ENCODE measurements around the gene PLAU. TPM values are rescaled to one million over a fixed set of nuclear protein-coding genes. Genes with fewer than 3 reads are reported as not detected.

PLAU gene
- total and polyA plus RNA-seq, 2 experiments from 2014 or later = 13.3 to 17.5 TPM

DNA sequence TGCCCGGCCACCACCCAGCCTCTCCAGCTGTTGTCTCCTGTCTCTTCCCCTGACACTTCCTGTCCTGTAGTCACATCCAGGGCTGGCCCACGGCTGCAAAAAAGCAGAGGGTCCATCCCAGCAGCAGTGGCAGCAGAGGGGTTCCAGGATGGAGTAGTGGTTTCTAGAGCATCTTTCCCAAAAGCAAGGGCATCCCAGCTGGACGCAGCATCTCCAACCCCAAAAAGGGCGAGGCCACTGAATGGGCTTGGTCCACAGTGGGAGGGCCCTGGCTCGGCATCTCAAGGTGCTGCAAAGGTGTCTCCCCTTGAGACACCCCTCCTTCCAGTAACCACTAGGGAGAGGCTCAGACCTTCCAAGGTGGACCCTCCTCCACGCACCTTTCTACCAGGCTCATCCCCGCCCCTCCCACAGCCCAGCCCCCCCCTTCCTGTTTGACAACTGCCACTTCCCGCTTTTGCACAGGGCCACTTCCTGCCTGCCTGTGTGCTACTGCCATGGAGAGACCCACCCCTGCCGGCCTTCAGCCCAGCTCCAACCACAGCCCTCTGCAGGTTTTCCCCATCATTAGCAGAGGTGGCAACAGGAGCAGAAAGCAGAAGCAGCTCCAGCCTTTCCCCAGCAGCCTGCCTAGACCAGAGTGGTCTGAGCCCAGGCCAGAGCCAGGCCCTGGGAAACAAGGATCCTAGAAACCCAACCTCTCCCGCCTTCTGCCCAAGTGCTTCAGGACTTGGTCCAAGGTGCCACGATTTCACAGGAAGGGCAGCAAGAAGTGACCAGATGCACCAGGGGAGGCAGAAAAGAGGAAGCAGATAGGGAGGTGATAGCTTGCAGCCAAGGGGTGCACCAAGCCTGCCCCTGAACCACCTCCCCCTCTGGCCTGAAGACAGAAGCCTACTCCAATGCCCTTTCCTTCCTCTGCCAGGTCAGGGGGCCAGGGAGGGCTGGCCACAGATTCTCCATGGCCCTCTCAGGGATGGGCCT, 45.2 kb upstream of the PLAU start (continued):
- TF ChIP-seq, protein P1, sequence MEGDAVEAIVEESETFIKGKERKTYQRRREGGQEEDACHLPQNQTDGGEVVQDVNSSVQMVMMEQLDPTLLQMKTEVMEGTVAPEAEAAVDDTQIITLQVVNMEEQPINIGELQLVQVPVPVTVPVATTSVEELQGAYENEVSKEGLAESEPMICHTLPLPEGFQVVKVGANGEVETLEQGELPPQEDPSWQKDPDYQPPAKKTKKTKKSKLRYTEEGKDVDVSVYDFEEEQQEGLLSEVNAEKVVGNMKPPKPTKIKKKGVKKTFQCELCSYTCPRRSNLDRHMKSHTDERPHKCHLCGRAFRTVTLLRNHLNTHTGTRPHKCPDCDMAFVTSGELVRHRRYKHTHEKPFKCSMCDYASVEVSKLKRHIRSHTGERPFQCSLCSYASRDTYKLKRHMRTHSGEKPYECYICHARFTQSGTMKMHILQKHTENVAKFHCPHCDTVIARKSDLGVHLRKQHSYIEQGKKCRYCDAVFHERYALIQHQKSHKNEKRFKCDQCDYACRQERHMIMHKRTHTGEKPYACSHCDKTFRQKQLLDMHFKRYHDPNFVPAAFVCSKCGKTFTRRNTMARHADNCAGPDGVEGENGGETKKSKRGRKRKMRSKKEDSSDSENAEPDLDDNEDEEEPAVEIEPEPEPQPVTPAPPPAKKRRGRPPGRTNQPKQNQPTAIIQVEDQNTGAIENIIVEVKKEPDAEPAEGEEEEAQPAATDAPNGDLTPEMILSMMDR (conservative IDR thresholded peaks at IDR 0.05; ENCODE audit: low read depth in 2 of 2) = no peak
- TF ChIP-seq CREB1 (CRISPR knock-in tag; IDR thresholded peaks at IDR 0.05; ENCODE audit: low read depth) = no peak
- TF ChIP-seq ZNF331 (CRISPR knock-in tag; IDR thresholded peaks at IDR 0.05; ENCODE audit: low read depth) = no peak
- TF ChIP-seq EZH2phosphoT487 (IDR thresholded peaks at IDR 0.05; ENCODE audit: unreplicated experiment) = no peak

DNA sequence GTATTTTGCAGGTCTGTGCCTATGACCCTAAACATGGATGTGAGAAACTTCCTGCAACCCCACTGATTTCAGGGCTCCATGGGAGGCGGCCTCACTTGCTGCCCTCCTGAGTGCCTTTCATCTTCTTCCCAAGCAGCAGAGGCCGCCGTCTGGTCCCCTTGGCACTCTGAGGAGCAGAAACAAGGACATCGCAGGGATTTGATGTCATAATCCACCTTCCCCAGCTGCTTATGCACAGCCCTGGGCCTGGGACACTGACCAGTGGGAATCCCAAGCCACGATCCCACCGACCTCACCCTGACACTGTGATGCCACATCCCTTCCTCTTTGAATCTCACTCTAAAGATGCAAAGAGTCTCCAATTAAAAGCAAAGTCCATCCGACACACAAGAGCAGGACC, 44.3 kb upstream of the PLAU start:
- Histone ChIP-seq H3K4me2 (no peak overlapping the region), H3F3A (replicated peaks; ENCODE audit: low read depth) (0 out of 2 replicates have a peak, but pooled peaks cover 14% of the 10 kb centered on the region), H3K36me3 (ENCODE audit: insufficient read depth) (no peaks in the 10 kb centered on the region), H3K27ac (ENCODE audit: low read depth) (peak overlapping the region; percentile 89; the same call in 1 of the 2 replicates), H3K27me3 (ENCODE audit: insufficient read depth) (no peaks in the 10 kb centered on the region), H2AFZ (no peak overlapping the region), H3K79me2 (replicated peaks; ENCODE audit: insufficient read depth) (peaks cover 73% of the 10 kb centered on the region), H3K9me2 (ENCODE audit: insufficient read depth) (no peaks in the 10 kb centered on the region), H3K4me3 (no peak overlapping the region), H3K4me1 (ENCODE audit: insufficient read depth) (peaks cover 15% of the 10 kb centered on the region; the same call in 1 of the 2 replicates), H4K20me1 (replicated peaks; ENCODE audit: insufficient read depth) (peaks cover 18% of the 10 kb centered on the region; the same call in 1 of the 2 replicates)
- peaks cover 42% of the 10 kb centered on the region for H3K36me3 Mint-ChIP-seq (ENCODE audit: low read depth)
- no peak overlapping the region for H3K4me3 Mint-ChIP-seq
- H3K4me1 Mint-ChIP-seq = peaks cover 36% of the 10 kb centered on the region
- ATAC-seq = no peak
- TF ChIP-seq POLR2AphosphoS5 (IDR thresholded peaks at IDR 0.05; ENCODE audit: low read depth) (no peak), NANOG (IDR thresholded peaks at IDR 0.05; ENCODE audit: borderline replicate concordance) (no peak), JUNB (IDR thresholded peaks at IDR 0.05; ENCODE audit: unreplicated experiment) (no peak), EZH2 (IDR thresholded peaks at IDR 0.05; ENCODE audit: low read depth, unreplicated experiment) (no peak), CREB1 (CRISPR knock-in tag; IDR thresholded peaks at IDR 0.05; ENCODE audit: low read depth) (no peak), ZNF114 (CRISPR knock-in tag; IDR thresholded peaks at IDR 0.05) (no peak), EZH2phosphoT487 (IDR thresholded peaks at IDR 0.05; ENCODE audit: unreplicated experiment) (no peak), STAT1 (IDR thresholded peaks at IDR 0.05; ENCODE audit: unreplicated experiment) (no peak)
- TF ChIP-seq, protein P2, sequence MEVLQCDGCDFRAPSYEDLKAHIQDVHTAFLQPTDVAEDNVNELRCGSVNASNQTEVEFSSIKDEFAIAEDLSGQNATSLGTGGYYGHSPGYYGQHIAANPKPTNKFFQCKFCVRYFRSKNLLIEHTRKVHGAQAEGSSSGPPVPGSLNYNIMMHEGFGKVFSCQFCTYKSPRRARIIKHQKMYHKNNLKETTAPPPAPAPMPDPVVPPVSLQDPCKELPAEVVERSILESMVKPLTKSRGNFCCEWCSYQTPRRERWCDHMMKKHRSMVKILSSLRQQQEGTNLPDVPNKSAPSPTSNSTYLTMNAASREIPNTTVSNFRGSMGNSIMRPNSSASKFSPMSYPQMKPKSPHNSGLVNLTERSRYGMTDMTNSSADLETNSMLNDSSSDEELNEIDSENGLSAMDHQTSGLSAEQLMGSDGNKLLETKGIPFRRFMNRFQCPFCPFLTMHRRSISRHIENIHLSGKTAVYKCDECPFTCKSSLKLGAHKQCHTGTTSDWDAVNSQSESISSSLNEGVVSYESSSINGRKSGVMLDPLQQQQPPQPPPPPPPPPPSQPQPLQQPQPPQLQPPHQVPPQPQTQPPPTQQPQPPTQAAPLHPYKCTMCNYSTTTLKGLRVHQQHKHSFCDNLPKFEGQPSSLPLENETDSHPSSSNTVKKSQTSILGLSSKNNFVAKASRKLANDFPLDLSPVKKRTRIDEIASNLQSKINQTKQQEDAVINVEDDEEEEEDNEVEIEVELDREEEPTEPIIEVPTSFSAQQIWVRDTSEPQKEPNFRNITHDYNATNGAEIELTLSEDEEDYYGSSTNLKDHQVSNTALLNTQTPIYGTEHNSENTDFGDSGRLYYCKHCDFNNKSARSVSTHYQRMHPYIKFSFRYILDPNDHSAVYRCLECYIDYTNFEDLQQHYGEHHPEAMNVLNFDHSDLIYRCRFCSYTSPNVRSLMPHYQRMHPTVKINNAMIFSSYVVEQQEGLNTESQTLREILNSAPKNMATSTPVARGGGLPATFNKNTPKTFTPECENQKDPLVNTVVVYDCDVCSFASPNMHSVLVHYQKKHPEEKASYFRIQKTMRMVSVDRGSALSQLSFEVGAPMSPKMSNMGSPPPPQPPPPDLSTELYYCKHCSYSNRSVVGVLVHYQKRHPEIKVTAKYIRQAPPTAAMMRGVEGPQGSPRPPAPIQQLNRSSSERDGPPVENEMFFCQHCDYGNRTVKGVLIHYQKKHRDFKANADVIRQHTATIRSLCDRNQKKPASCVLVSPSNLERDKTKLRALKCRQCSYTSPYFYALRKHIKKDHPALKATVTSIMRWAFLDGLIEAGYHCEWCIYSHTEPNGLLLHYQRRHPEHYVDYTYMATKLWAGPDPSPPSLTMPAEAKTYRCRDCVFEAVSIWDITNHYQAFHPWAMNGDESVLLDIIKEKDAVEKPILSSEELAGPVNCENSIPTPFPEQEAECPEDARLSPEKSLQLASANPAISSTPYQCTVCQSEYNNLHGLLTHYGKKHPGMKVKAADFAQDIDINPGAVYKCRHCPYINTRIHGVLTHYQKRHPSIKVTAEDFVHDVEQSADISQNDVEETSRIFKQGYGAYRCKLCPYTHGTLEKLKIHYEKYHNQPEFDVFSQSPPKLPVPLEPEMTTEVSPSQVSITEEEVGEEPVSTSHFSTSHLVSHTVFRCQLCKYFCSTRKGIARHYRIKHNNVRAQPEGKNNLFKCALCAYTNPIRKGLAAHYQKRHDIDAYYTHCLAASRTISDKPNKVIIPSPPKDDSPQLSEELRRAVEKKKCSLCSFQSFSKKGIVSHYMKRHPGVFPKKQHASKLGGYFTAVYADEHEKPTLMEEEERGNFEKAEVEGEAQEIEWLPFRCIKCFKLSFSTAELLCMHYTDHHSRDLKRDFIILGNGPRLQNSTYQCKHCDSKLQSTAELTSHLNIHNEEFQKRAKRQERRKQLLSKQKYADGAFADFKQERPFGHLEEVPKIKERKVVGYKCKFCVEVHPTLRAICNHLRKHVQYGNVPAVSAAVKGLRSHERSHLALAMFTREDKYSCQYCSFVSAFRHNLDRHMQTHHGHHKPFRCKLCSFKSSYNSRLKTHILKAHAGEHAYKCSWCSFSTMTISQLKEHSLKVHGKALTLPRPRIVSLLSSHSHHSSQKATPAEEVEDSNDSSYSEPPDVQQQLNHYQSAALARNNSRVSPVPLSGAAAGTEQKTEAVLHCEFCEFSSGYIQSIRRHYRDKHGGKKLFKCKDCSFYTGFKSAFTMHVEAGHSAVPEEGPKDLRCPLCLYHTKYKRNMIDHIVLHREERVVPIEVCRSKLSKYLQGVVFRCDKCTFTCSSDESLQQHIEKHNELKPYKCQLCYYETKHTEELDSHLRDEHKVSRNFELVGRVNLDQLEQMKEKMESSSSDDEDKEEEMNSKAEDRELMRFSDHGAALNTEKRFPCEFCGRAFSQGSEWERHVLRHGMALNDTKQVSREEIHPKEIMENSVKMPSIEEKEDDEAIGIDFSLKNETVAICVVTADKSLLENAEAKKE (CRISPR knock-in tag; IDR thresholded peaks at IDR 0.05) = no peak
- TF ChIP-seq, protein P1 (conservative IDR thresholded peaks at IDR 0.05; ENCODE audit: low read depth in 2 of 2) = no peak
- TF ChIP-seq, protein P3, sequence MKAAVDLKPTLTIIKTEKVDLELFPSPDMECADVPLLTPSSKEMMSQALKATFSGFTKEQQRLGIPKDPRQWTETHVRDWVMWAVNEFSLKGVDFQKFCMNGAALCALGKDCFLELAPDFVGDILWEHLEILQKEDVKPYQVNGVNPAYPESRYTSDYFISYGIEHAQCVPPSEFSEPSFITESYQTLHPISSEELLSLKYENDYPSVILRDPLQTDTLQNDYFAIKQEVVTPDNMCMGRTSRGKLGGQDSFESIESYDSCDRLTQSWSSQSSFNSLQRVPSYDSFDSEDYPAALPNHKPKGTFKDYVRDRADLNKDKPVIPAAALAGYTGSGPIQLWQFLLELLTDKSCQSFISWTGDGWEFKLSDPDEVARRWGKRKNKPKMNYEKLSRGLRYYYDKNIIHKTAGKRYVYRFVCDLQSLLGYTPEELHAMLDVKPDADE (IDR thresholded peaks at IDR 0.05) = no peak
- H3K27ac Mint-ChIP-seq = 0 out of 2 replicates have a peak overlapping the region, but pooled peaks have one; percentile 58
- H3K9me3 Mint-ChIP-seq = no peaks in the 10 kb centered on the region
- DNase-seq (ENCODE audit: low spot score) = no peak
- H3K27me3 Mint-ChIP-seq (ENCODE audit: insufficient read depth, low read depth, poor library complexity) = peaks cover 13% of the 10 kb centered on the region
